LNCaP clone FGC (cell line): ENCODE data around the gene PTPRD.

Experiments used
- DNase-seq: peaks from one replicate; pipeline ENCODE4 v3.0.0-alpha.2; 2011; ENCODE audit warnings: low read depth
- H3K4me3 ChIP-seq: 2 replicates; pipeline ENCODE4 v1.5.1; 2011; ENCODE audit warnings: mild to moderate bottlenecking, low read depth, low read length, control low read depth
- CTCF ChIP-seq: IDR thresholded peaks from 2 replicates; pipeline ENCODE4 v1.5.1; 2012; ENCODE audit warnings: mild to moderate bottlenecking; ENCODE audit not compliant: control insufficient read depth, insufficient read depth; ENCODE audit errors: extremely low read depth

The PTPRD gene

GRCh38 chr9:8384091-8384490 lies 2228.7 kb downstream of the PTPRD start:
- no peak for TF ChIP-seq CTCF
- no peak for DNase-seq
- H3K4me3 ChIP-seq: no peak overlapping the region

- TF ChIP-seq CTCF: no peak
- DNase-seq: no peak
These were observed 2229.8 kb downstream of the PTPRD start for GRCh38 chr9:8382777-8383527.

GRCh38 chr9:8382266-8382665 lies 2230.5 kb downstream of the PTPRD start:
- no peak overlapping the region for H3K4me3 ChIP-seq
- no peak for DNase-seq
- TF ChIP-seq CTCF: no peak

More at GRCh38 chr9:8382777-8383527, 2229.8 kb downstream of the PTPRD start:
- no peak overlapping the region for H3K4me3 ChIP-seq

DNA sequence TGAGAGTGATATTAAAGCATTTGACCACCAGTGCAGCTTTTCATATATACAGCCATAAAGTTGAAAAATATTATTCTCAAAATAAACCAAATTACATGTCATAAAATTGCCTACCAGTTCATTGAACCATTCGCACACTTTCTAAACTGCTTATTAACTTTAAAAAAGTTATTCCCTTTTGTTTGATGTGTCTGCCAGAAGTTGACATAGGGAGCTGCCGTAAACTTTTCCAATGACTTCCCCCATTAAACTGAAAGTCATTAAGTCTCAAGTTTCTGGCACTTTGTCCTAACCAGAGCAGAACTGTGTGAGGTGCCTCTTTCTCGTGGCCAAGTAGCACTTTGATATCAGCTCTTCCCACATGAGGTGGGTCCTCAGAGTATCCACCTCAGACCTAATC lies 2231.2 kb downstream of the PTPRD start:
- TF ChIP-seq CTCF: no peak
- DNase-seq: no peak
- H3K4me3 ChIP-seq: no peak overlapping the region

- H3K4me3 ChIP-seq: no peak overlapping the region
- no peak for TF ChIP-seq CTCF
- DNase-seq: no peak
These were observed 2238.3 kb downstream of the PTPRD start for GRCh38 chr9:8374471-8374870.

GRCh38 chr9:8371686-8372085 lies 2241.1 kb downstream of the PTPRD start:
- no peak for TF ChIP-seq CTCF

DNA sequence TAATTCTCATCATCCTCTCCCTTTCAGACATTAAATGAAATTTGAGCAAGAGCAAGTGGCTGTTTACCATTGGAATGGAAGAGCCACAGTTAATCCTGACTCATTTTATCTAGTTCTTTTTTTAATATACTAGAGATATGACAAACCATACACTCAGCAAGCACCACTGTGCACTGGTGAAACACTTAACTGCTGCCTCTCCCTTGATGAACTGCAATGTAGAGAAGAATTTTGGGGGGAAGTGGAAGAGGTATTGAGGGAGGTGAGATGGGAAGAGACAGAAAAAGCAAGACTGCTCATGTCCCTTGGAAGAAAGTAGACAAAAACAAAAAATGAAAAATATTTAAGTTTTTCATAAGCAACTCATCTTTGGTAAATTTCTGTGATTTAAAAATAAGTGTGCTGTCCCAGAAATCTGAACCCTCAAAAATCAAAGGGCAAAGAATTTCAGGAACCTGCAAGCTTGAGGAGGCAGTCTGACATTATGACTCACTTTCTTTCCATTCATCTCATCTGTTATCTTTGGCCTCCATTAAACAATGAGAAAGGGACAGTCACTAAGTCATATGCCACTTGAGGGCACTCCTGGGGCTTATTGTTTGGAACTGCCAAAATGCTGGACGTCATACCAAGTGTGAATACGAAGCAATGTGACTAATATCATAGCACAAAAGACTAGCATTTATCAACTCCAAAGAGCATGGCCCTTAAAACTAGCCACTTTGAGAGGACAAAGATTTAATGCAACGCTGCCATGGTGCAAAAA lies 2246.5 kb downstream of the PTPRD start:
- no peak overlapping the region for H3K4me3 ChIP-seq
- no peak for DNase-seq
- TF ChIP-seq CTCF: 0 out of 2 replicates have a peak, but pooled peaks have one; percentile 22

More at GRCh38 chr9:8371686-8372085, 2241.1 kb downstream of the PTPRD start:
- no peak for DNase-seq
- H3K4me3 ChIP-seq: no peak overlapping the region
